Ureter (tissue), 1 donor: ENCODE measurements around the gene MYO1C. TPM values are rescaled to one million over a fixed set of nuclear protein-coding genes. Genes with fewer than 3 reads are reported as not detected.
"Not testable (repeated sequence)": the region's sequence is repeated elsewhere in the genome, so short reads cannot be mapped to it uniquely, and the experiment has no call there.

Experiments
- DNase-seq: peaks from one replicate; pipeline ENCODE4 v3.0.0-alpha.2; 2020; ENCODE audit warnings: low spot score
- total RNA-seq: library from RNA; stranded (reverse); gene quantifications from one replicate; pipeline ENCODE4 v1.2.4, GENCODE V29; 2023
- donor health status: DM: yes; HTN: yes; CAD: no.

The MYO1C gene
- total RNA-seq, 1 donor from 2014 or later, result 243 TPM

DNA sequence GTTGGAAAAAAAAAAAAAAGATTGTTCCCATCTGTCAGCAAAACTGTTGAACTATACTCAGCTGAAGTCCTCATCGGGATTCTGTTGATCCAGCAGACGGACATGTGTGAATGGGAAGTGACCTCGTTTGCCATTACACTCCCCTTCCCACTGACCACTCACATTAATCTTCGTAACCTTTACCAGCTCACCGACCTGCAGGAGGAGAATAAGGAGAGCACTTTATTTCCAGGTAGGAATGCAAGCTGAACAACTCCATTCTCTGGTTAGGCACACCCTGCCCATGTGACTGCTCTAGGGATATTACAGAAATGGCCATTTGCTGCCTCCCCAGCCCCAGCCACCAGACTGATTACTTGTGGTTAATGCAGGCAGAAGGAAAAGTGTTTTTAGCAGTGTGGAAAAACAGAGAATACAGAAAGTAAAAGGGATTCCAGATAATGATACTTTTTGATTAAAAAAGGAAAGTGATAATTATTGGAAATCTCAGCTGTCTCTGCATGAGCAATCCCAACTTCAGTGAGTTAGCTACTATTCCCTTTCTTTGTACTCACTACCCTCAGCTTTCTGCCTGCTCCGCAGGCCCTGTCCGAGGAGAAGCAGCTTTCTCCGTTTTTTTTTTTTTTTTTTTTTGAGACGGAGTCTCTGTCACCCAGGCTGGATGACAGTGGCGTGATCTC is 68.9 kb downstream of the MYO1C start:
- no peak for DNase-seq

DNA sequence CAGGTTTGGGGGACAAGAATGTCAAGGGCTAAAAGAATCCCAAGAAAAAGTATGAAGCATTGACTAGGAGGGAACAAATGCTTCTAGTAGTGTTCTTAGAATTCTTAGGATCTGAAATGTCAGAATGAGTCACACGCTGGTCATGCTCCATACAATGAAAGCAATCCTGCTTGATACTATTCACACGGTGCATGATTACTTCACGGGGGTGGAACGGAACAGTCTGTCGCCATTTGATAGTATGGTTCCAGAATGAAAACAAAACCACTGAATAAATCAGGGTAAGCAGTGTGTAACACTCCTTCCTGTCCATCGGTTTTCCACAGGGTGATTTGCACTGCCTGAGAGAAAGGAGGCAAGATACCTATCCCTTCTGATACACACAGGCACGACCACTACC is 69.6 kb downstream of the MYO1C start:
- DNase-seq, result no peak

DNA sequence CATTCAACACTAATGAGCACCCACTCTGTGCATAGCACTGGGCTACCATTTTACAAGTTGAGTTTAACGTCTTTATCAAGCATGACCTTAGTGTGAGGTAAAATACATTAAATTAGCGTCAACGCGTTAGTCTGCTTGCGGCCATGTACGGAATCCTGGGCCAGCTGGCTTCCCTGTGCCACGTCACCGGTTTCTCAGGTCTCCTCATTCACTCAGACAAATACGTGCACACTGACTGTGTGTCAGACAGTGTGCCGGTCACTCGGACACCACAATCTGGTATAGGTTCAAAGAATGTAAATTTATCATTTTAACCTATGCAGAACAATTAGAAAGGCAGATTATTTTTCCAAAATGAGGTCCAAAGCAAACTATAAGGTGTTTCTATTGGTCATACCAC is 71.0 kb downstream of the MYO1C start:
- no peak for DNase-seq

DNA sequence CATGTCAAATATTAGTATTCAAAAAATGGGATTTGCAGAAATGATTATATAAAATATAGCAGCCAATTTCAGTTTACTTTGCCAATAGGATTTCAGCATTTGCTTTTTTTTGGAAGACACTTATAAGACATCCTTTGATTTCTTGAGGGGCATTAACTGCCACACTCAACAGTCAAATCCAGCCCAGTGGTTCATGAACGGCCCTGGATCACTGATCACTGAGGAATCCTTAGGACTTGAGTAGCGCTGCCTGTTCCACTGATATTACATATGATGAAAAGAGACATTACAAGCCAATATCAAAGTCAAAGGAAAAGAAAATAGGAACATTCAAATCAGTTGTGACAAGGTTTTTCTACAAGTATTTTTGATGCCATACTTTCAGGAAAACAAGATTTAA is 71.5 kb downstream of the MYO1C start:
- no peak for DNase-seq

DNA sequence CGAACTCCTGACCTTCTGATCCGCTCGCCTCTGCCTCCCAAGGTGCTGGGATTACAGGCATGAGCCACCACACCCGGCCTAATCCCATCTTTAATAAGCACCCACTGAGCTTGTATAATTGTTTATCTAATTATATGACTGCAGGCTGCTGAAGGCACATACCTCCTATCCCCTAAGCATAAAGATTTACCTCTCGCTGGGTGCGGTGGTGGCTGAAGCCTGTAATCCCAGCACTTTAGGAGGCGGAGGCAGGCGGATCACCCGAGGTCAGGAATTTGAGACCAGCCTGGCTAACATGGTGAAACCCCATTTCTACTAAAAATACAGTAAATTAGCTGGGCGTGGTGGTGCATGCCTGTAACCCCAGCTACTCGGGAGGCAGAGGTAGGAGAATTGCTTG is 72.3 kb downstream of the MYO1C start:
- DNase-seq, result no peak

DNA sequence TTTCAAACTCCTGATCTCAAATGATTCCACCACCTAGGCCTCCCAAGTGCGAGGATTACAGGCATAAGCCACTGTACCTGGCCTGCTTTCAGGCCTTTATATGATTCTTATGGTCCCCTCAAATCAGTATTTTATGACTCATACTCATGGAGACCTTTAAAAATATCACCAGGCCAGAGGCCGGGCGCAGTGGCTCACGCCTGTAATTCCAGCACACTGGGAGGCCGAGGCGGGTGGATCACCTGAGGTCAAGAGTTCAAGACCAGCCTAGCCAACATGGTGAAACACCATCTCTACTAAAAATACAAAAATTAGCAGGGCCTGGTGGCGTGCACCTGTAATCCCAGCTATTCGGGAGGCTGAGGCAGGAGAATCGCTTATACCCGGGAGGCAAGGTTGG is 74.0 kb downstream of the MYO1C start:
- DNase-seq, result not testable (repeated sequence)

DNA sequence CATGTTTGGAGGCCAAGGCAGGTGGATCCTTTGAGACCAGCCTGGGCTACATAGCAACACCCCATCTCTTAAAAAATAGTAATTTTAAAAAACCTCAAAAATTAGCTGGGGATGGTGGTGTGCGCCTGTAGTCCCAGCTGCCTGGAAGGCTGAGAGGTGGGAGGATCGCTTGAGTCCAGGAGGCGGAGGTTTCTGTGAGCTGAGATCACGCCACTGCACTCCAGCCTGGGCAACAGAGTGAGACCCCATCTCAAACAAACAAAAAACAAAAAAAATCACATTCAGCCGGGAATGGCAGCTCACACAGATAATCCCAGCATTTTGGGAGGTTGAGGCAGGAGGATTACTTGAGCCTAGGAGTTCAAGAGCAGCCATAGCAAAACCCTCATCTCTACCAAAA is 76.1 kb downstream of the MYO1C start:
- DNase-seq, result no peak

DNA sequence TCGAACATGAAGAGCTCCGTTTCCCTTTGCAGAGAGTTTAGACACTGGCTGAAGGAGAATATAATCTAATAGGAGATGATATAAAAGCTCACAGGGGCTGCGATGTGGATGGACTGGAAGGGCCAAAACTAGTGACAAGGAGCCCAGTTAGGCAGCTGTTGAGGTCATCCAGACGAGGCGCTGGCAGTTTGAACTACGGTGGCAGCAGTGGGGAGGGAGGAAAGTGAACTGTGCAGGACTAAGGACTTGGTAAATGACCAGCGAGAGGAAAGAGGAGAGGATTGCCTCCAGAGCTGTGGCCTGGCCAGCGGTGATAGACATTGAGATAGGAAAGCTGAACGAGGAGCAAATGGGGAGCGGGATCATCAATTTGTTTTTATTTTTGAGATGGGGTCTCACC is 77.9 kb downstream of the MYO1C start:
- no peak for DNase-seq

Other genes with a start within 250 kb of the MYO1C start
- gene BHLHA9, start 222.2 kb downstream of the MYO1C start, total RNA-seq, result not detected
- gene TRARG1, start 213.0 kb downstream of the MYO1C start, total RNA-seq, result not detected
- gene YWHAE, start 92.5 kb downstream of the MYO1C start, total RNA-seq, result 492 TPM
- 49.6 TPM for gene CRK, start 36.5 kb downstream of the MYO1C start, total RNA-seq
- gene INPP5K, start 23.9 kb upstream of the MYO1C start, total RNA-seq, result 50.7 TPM
- gene PITPNA, start 70.1 kb upstream of the MYO1C start, total RNA-seq, result 85.4 TPM
- 30.9 TPM for gene SLC43A2, start 136.1 kb upstream of the MYO1C start, total RNA-seq
- gene SCARF1, start 153.0 kb upstream of the MYO1C start, total RNA-seq, result 16.3 TPM
- gene RILP, start 157.2 kb upstream of the MYO1C start, total RNA-seq, result 22.5 TPM
- gene PRPF8, start 192.2 kb upstream of the MYO1C start, total RNA-seq, result 396 TPM
- gene TLCD2, start 217.7 kb upstream of the MYO1C start, total RNA-seq, result 9.2 TPM
- 29.5 TPM for gene WDR81, start 232.0 kb upstream of the MYO1C start, total RNA-seq